Lung (tissue), 12 donors: Measurements from ENCODE around the gene APOC4. TPM values are rescaled to one million over a fixed set of nuclear protein-coding genes. Genes with fewer than 3 reads are reported as not detected.

Experiments used
- ATAC-seq: fragments of 200-7000 bp; cut with Tn5 transposase; one replicate; pipeline ENCODE4 v1.9.1; 2020; ENCODE audit warnings: moderate number of reproducible peaks; ENCODE audit not compliant: insufficient read depth, low FRiP score
- DNase-seq, 3 donors: peaks; one replicate each; pipeline ENCODE4 v3.0.0-alpha.2; 2013 to 2017
- H3K27ac ChIP-seq, 2 donors: one replicate each; pipeline ENCODE4 v1.5.1; 2013; ENCODE audit warnings: mild to moderate bottlenecking in 2 of 2, moderate library complexity in 2 of 2, control low read depth in 1 of 2, inconsistent platforms in 1 of 2, low read depth in 1 of 2, low read length in 1 of 2
- H3K27me3 ChIP-seq, 3 donors: one replicate each; pipeline ENCODE4 v1.5.1; 2013; ENCODE audit warnings: low read length in 2 of 3; ENCODE audit not compliant: control insufficient read depth in 3 of 3, insufficient read depth in 3 of 3
- H3K36me3 ChIP-seq, 4 donors: one replicate each; pipeline ENCODE4 v1.5.1; 2013; ENCODE audit warnings: low read length in 4 of 4, mild to moderate bottlenecking in 1 of 4, moderate library complexity in 1 of 4; ENCODE audit not compliant: control insufficient read depth in 4 of 4, insufficient read depth in 4 of 4
- H3K4me1 ChIP-seq, 5 donors: one replicate each; pipeline ENCODE4 v1.5.1; 2013; ENCODE audit warnings: low read length in 5 of 5, mild to moderate bottlenecking in 2 of 5, moderate library complexity in 1 of 5; ENCODE audit not compliant: control insufficient read depth in 5 of 5, insufficient read depth in 5 of 5
- H3K4me3 ChIP-seq: one replicate; pipeline ENCODE4 v1.5.1; 2013; ENCODE audit warnings: mild to moderate bottlenecking, control low read depth, moderate library complexity
- H3K9ac ChIP-seq, 2 donors: one replicate each; pipeline ENCODE4 v1.5.1; 2013; ENCODE audit warnings: low read length in 2 of 2, control low read depth in 1 of 2; ENCODE audit not compliant: insufficient read depth in 1 of 2
- H3K9me3 ChIP-seq, 4 donors: one replicate each; pipeline ENCODE4 v1.5.1; 2013; ENCODE audit warnings: low read length in 3 of 4, mild to moderate bottlenecking in 1 of 4, moderate library complexity in 1 of 4; ENCODE audit not compliant: control insufficient read depth in 4 of 4, insufficient read depth in 3 of 4
- CTCF ChIP-seq: IDR thresholded peaks from 2 replicates; pipeline ENCODE4 v1.5.1; 2012; ENCODE audit warnings: mild to moderate bottlenecking; ENCODE audit errors: control extremely low read depth, extremely low read depth
- WGBS, 2 donors: extraction: QIAGEN DNeasy Blood & Tissue Kit; methylation state at CpG; one replicate each; pipeline ENCODE4 v1.1.7; 2013; 5-methylcytosine and 5-hydroxymethylcytosine counted together
- polyA plus RNA-seq, 2 donors: library from polyadenylated mRNA; stranded (reverse); fragments of 200-250 nt; gene quantifications; one replicate each; pipeline ENCODE4 v1.2.1, GENCODE V29; 2013
- total RNA-seq, 2 donors: library from RNA; depleted of rRNA in 1 of 2; stranded (reverse); fragments of >200 nt in 1 of 2; gene quantifications; one replicate each; pipeline ENCODE4 v1.2.1, GENCODE V29; 2014 to 2021
- donor health status: control.
- donor health status: control.
- donor health status: Bipolar disorder and iron deficiency.
- donor health status: healthy.
- donor health status: DM: yes; HTN: yes; CAD: no.

Gene APOC4
- total and polyA plus RNA-seq, 4 donors: 0.98 TPM; not detected in 3

- no peak for DNase-seq
- Histone ChIP-seq H3K4me1 (peaks cover 0 to 2% (median 0%) of the 10 kb centered on the region in 5 donors), H3K9ac (no peak overlapping the region), H3K9me3 (no peaks in the 10 kb centered on the region), H3K36me3 (peaks cover 37 to 66% (median 41%) of the 10 kb centered on the region in 4 donors), H3K27me3 (no peaks in the 10 kb centered on the region), H3K4me3 (no peak overlapping the region), H3K27ac (no peak overlapping the region)
- no peak for ATAC-seq
- WGBS, 2 donors: 92 to 97% methylated on average over 4 of the region's 4 CpGs
- TF ChIP-seq CTCF: no peak
These were observed 33.4 kb downstream of the APOC4 start for GRCh38 chr19:44975444-44975843.

GRCh38 chr19:44984005-44984404 is 42.0 kb downstream of the APOC4 start:
- TF ChIP-seq CTCF: no peak
- DNase-seq: no peak

GRCh38 chr19:44985445-44985844 is 43.4 kb downstream of the APOC4 start:
- peaks cover 0 to 66% (median 17%) of the 10 kb centered on the region in 4 donors for H3K36me3 ChIP-seq
- WGBS, 2 donors: 82 to 89% methylated on average over 4 of the region's 4 CpGs

More at GRCh38 chr19:44984005-44984404, 42.0 kb downstream of the APOC4 start:
- Histone ChIP-seq H3K4me1 (no peaks in the 10 kb centered on the region), H3K36me3 (peaks cover 5 to 61% (median 11%) of the 10 kb centered on the region in 4 donors), H3K9me3 (no peaks in the 10 kb centered on the region), H3K4me3 (no peak overlapping the region), H3K9ac (no peak overlapping the region), H3K27me3 (no peaks in the 10 kb centered on the region), H3K27ac (no peak overlapping the region)
- no peak for ATAC-seq
- WGBS, 2 donors: 88 to 91% methylated on average over 9 of the region's 9 CpGs

More at GRCh38 chr19:44985445-44985844, 43.4 kb downstream of the APOC4 start:
- Histone ChIP-seq H3K9me3 (no peaks in the 10 kb centered on the region), H3K27me3 (no peaks in the 10 kb centered on the region), H3K4me1 (no peaks in the 10 kb centered on the region), H3K9ac (no peak overlapping the region), H3K27ac (no peak overlapping the region), H3K4me3 (no peak overlapping the region)
- no peak for DNase-seq
- ATAC-seq: no peak
- TF ChIP-seq CTCF: no peak
